H7 (cell line): Measurements from ENCODE around the gene GABRA4. TPM values are rescaled to one million over a fixed set of nuclear protein-coding genes. Genes with fewer than 3 reads are reported as not detected.
A peak's percentile ranks its signal among the peaks of the same experiment; 100 is the strongest.

Experiments
- DNase-seq: peaks from one replicate; pipeline ENCODE4 v3.0.0; 2012
- H3K27me3 ChIP-seq: 2 replicates; pipeline ENCODE4 v1.6.0; 2011; ENCODE audit warnings: mild to moderate bottlenecking, low read length; ENCODE audit not compliant: control insufficient read depth, insufficient read depth
- H3K36me3 ChIP-seq: replicated peaks from 2 replicates; pipeline ENCODE4 v1.5.1; 2011; ENCODE audit warnings: low read length; ENCODE audit not compliant: control insufficient read depth, insufficient read depth
- H3K4me3 ChIP-seq: 2 replicates; pipeline ENCODE4 v1.5.1; 2011; ENCODE audit warnings: low read depth, mild to moderate bottlenecking, control low read depth, low read length, moderate library complexity; ENCODE audit not compliant: insufficient read depth
- total RNA-seq: library from RNA; depleted of rRNA; stranded (reverse); fragments of >200 nt; shearing (Covaris generic); gene quantifications from 2 replicates; pipeline ENCODE4 v1.2.3, GENCODE V29; 2014; rRNA removed

The GABRA4 gene
- total RNA-seq: 0.07 TPM in 1 of 2 replicates, not detected in the other

- Histone ChIP-seq H3K27me3 (peaks cover 56% of the 10 kb centered on the region), H3K4me3 (peak within 1 kb of the TSS; percentile 54), H3K36me3 (no peaks in the 10 kb centered on the region)
- DNase-seq: peak; percentile 69
These were observed at the start of gene GABRA4 for GRCh38 chr4:46993075-46994006. Gene GABRA4, minus strand, starts transcription at chr4:46993581. Its CDS starts 157 bp downstream, at chr4:46993424.

- DNase-seq: no peak
- H3K36me3 ChIP-seq: no peaks in the 10 kb centered on the region
These were observed 47.4 kb upstream of the GABRA4 start for GRCh38 chr4:47040828-47041227.

GRCh38 chr4:47038263-47038662, 44.9 kb upstream of the GABRA4 start:
- Histone ChIP-seq H3K36me3 (no peaks in the 10 kb centered on the region), H3K27me3 (no peaks in the 10 kb centered on the region), H3K4me3 (no peak overlapping the region)
- DNase-seq: no peak

More at GRCh38 chr4:47040828-47041227, 47.4 kb upstream of the GABRA4 start:
- Histone ChIP-seq H3K27me3 (no peaks in the 10 kb centered on the region), H3K4me3 (no peak overlapping the region)

- H3K4me3 ChIP-seq: peak overlapping the region; percentile 57
- peaks cover 14% of the 10 kb centered on the region for H3K27me3 ChIP-seq
- peak; percentile 77 for DNase-seq
- no peaks in the 10 kb centered on the region for H3K36me3 ChIP-seq
These were observed 39.2 kb upstream of the GABRA4 start for GRCh38 chr4:47032405-47033106.

- peak overlapping the region; percentile 57 for H3K4me3 ChIP-seq
- DNase-seq: no peak
- no peaks in the 10 kb centered on the region for H3K36me3 ChIP-seq
- H3K27me3 ChIP-seq: peaks cover 14% of the 10 kb centered on the region
These were observed 38.5 kb upstream of the GABRA4 start for GRCh38 chr4:47031751-47032404.

GRCh38 chr4:47031011-47031678, 37.8 kb upstream of the GABRA4 start, which contains the start of gene GABRB1:
Gene GABRB1, plus strand, starts transcription at chr4:47031567.
- peaks cover 14% of the 10 kb centered on the region for H3K27me3 ChIP-seq
- no peaks in the 10 kb centered on the region for H3K36me3 ChIP-seq
- H3K4me3 ChIP-seq: peak within 1 kb of the TSS; percentile 57
- DNase-seq: peak; percentile 30

GRCh38 chr4:47017494-47017893, 24.1 kb upstream of the GABRA4 start:
- no peak overlapping the region for H3K4me3 ChIP-seq
- DNase-seq: no peak
- no peaks in the 10 kb centered on the region for H3K36me3 ChIP-seq
- H3K27me3 ChIP-seq: no peaks in the 10 kb centered on the region

- no peaks in the 10 kb centered on the region for H3K27me3 ChIP-seq
- no peak overlapping the region for H3K4me3 ChIP-seq
- no peaks in the 10 kb centered on the region for H3K36me3 ChIP-seq
- no peak for DNase-seq
These were observed 23.7 kb upstream of the GABRA4 start for GRCh38 chr4:47017081-47017480.

- H3K36me3 ChIP-seq: no peaks in the 10 kb centered on the region
- no peaks in the 10 kb centered on the region for H3K27me3 ChIP-seq
- DNase-seq: no peak
- H3K4me3 ChIP-seq: no peak overlapping the region
These were observed 20.0 kb upstream of the GABRA4 start for GRCh38 chr4:47013373-47013772.

- DNase-seq: no peak
- H3K27me3 ChIP-seq: no peaks in the 10 kb centered on the region
- no peaks in the 10 kb centered on the region for H3K36me3 ChIP-seq
- H3K4me3 ChIP-seq: no peak overlapping the region
These were observed 19.3 kb upstream of the GABRA4 start for GRCh38 chr4:47012676-47013075.

- no peak for DNase-seq
- no peak overlapping the region for H3K4me3 ChIP-seq
- no peaks in the 10 kb centered on the region for H3K27me3 ChIP-seq
- H3K36me3 ChIP-seq: no peaks in the 10 kb centered on the region
These were observed 17.6 kb upstream of the GABRA4 start for GRCh38 chr4:47010912-47011446.

- H3K36me3 ChIP-seq: no peaks in the 10 kb centered on the region
- DNase-seq: no peak
- H3K27me3 ChIP-seq: no peaks in the 10 kb centered on the region
- no peak overlapping the region for H3K4me3 ChIP-seq
These were observed 17.0 kb upstream of the GABRA4 start for GRCh38 chr4:47010347-47010911.

GRCh38 chr4:47002580-47002979, 9.2 kb upstream of the GABRA4 start:
- peak; percentile 18 for DNase-seq
- Histone ChIP-seq H3K4me3 (no peak overlapping the region), H3K27me3 (peaks cover 1% of the 10 kb centered on the region; the same call in 1 of the 2 replicates), H3K36me3 (no peaks in the 10 kb centered on the region)
